Measurements from ENCODE around the gene WASHC4. TPM values are rescaled to one million over a fixed set of nuclear protein-coding genes. Genes with fewer than 3 reads are reported as not detected.
"Not testable (repeated sequence)": the region's sequence is repeated elsewhere in the genome, so short reads cannot be mapped to it uniquely, and the experiment has no call there.

Gene WASHC4
- total and polyA plus RNA-seq, 2 donors (not counting 3 experiments of a cell fraction or from before 2014, with no cell fraction given), result 30.4 to 123 TPM

- BruUV-seq (replicated peaks); H3K27ac ChIP-seq (ENCODE audit: insufficient read depth, low read depth, low read length); H3K4me1 ChIP-seq (ENCODE audit: control insufficient read depth, extremely low read depth, insufficient read depth, low read length); intact Hi-C loops (cut with micrococcal nuclease); H3K9ac ChIP-seq (replicated peaks; ENCODE audit: extremely low read depth, insufficient read depth, low read length); FAIRE-seq; DNase-seq (ENCODE audit: low read depth, low spot score); H3K4me3 ChIP-seq (replicated peaks in 1 of 3; ENCODE audit: insufficient read depth in 1 of 3, low read depth in 1 of 3, low read length in 3 of 3); H3K27me3 ChIP-seq (ENCODE audit: control insufficient read depth in 2 of 2, insufficient read depth in 2 of 2, low read length in 2 of 2); H3K79me2 ChIP-seq (ENCODE audit: control insufficient read depth, insufficient read depth, low read length); dilution Hi-C loops (cut with MboI; ENCODE audit: extremely low pct_ligation_motif_present, low sequenced_read_pairs); H3K4me2 ChIP-seq (ENCODE audit: insufficient read depth, low read length); H2AFZ ChIP-seq (ENCODE audit: low read depth, low read length); H3K9me1 ChIP-seq (replicated peaks; ENCODE audit: control insufficient read depth, extremely low read depth, insufficient read depth, low read length); H3K9me3 ChIP-seq (replicated peaks; ENCODE audit: control insufficient read depth, insufficient read depth, low read length); POLR2A ChIA-PET; CTCF ChIA-PET; H4K20me1 ChIP-seq (replicated peaks; ENCODE audit: control insufficient read depth, extremely low read depth, insufficient read depth, low read length): not testable (repeated sequence)
- H3K36me3 ChIP-seq (ENCODE audit: control insufficient read depth in 2 of 2, extremely low read depth in 1 of 2, insufficient read depth in 2 of 2, low read length in 2 of 2), result peaks cover 10 to 12% of the 10 kb centered on the region in 2 experiments
Observed at GRCh38 chr12:105183406-105183805, 75.9 kb downstream of the WASHC4 start.

GRCh38 chr12:105183976-105184375 lies 76.4 kb downstream of the WASHC4 start:
- H3K9me3 ChIP-seq (replicated peaks; ENCODE audit: control insufficient read depth, insufficient read depth, low read length); dilution Hi-C loops (cut with MboI; ENCODE audit: extremely low pct_ligation_motif_present, low sequenced_read_pairs); H2AFZ ChIP-seq (ENCODE audit: low read depth, low read length); FAIRE-seq; BruUV-seq (replicated peaks); H4K20me1 ChIP-seq (replicated peaks; ENCODE audit: control insufficient read depth, extremely low read depth, insufficient read depth, low read length); H3K4me1 ChIP-seq (ENCODE audit: control insufficient read depth, extremely low read depth, insufficient read depth, low read length); H3K27ac ChIP-seq (ENCODE audit: insufficient read depth, low read depth, low read length); intact Hi-C loops (cut with micrococcal nuclease); H3K27me3 ChIP-seq (ENCODE audit: control insufficient read depth in 2 of 2, insufficient read depth in 2 of 2, low read length in 2 of 2); H3K79me2 ChIP-seq (ENCODE audit: control insufficient read depth, insufficient read depth, low read length); H3K9me1 ChIP-seq (replicated peaks; ENCODE audit: control insufficient read depth, extremely low read depth, insufficient read depth, low read length); CTCF ChIA-PET; H3K9ac ChIP-seq (replicated peaks; ENCODE audit: extremely low read depth, insufficient read depth, low read length); POLR2A ChIA-PET; H3K4me2 ChIP-seq (ENCODE audit: insufficient read depth, low read length); DNase-seq (ENCODE audit: low read depth, low spot score); H3K4me3 ChIP-seq (replicated peaks in 1 of 3; ENCODE audit: insufficient read depth in 1 of 3, low read depth in 1 of 3, low read length in 3 of 3): not testable (repeated sequence)
- H3K36me3 ChIP-seq (ENCODE audit: control insufficient read depth in 2 of 2, extremely low read depth in 1 of 2, insufficient read depth in 2 of 2, low read length in 2 of 2), result peaks cover 12 to 14% of the 10 kb centered on the region in 2 experiments

- POLR2A ChIA-PET, result no interaction called here
- no TSS peak for BruUV-seq (replicated peaks)
Observed at GRCh38 chr12:105189293-105189692, 81.8 kb downstream of the WASHC4 start.

More at GRCh38 chr12:105189293-105189692, 81.8 kb downstream of the WASHC4 start:
- Histone ChIP-seq H3K9me3 (replicated peaks; ENCODE audit: control insufficient read depth, insufficient read depth, low read length) (no peaks in the 10 kb centered on the region), H2AFZ (ENCODE audit: low read depth, low read length) (no peak overlapping the region), H3K27ac (ENCODE audit: insufficient read depth, low read depth, low read length) (no peak overlapping the region), H3K4me2 (ENCODE audit: insufficient read depth, low read length) (no peak overlapping the region), H3K9ac (replicated peaks; ENCODE audit: extremely low read depth, insufficient read depth, low read length) (no peak overlapping the region), H3K4me3 (replicated peaks in 1 of 3; ENCODE audit: insufficient read depth in 1 of 3, low read depth in 1 of 3, low read length in 3 of 3) (no peak overlapping the region), H3K79me2 (ENCODE audit: control insufficient read depth, insufficient read depth, low read length) (no peaks in the 10 kb centered on the region), H3K36me3 (ENCODE audit: control insufficient read depth in 2 of 2, extremely low read depth in 1 of 2, insufficient read depth in 2 of 2, low read length in 2 of 2) (peaks cover 29 to 37% of the 10 kb centered on the region in 2 experiments), H4K20me1 (replicated peaks; ENCODE audit: control insufficient read depth, extremely low read depth, insufficient read depth, low read length) (peaks cover 2% of the 10 kb centered on the region), H3K27me3 (ENCODE audit: control insufficient read depth in 2 of 2, insufficient read depth in 2 of 2, low read length in 2 of 2) (no peaks in the 10 kb centered on the region), H3K9me1 (replicated peaks; ENCODE audit: control insufficient read depth, extremely low read depth, insufficient read depth, low read length) (no peaks in the 10 kb centered on the region), H3K4me1 (ENCODE audit: control insufficient read depth, extremely low read depth, insufficient read depth, low read length) (no peaks in the 10 kb centered on the region)
- no peak for TF ChIP-seq POLR2AphosphoS5 (IDR thresholded peaks at IDR 0.05; ENCODE audit: insufficient read depth, low read depth, low read length)
- TF ChIP-seq JUN (IDR thresholded peaks at IDR 0.05; ENCODE audit: borderline replicate concordance, insufficient read depth, insufficient read length, low read depth), result no peak
- TF ChIP-seq MYC (IDR thresholded peaks at IDR 0.05; ENCODE audit: low read depth, low read length), result no peak
- CTCF ChIA-PET, result interaction anchor here (2.4 kb wide), 1 partner anchor 194 kb away, joined by 12 read pairs; no protein-coding TSS in a partner anchor
- no peak for FAIRE-seq
- dilution Hi-C loops (cut with MboI; ENCODE audit: extremely low pct_ligation_motif_present, low sequenced_read_pairs), result no loop called here
- no peak for DNase-seq (ENCODE audit: low read depth, low spot score)
- intact Hi-C loops (cut with micrococcal nuclease), result no loop called here
